ENCODE results near the gene CCDC24. TPM values are rescaled to one million over a fixed set of nuclear protein-coding genes. Genes with fewer than 3 reads are reported as not detected.
A peak's percentile ranks its signal among the peaks of the same experiment; 100 is the strongest.

The CCDC24 gene
- total and polyA plus RNA-seq, 2 of the 13 experiments (the other 11 are each of a cell fraction or from before 2014, with no cell fraction given) = 1.4 to 2.9 TPM

DNA sequence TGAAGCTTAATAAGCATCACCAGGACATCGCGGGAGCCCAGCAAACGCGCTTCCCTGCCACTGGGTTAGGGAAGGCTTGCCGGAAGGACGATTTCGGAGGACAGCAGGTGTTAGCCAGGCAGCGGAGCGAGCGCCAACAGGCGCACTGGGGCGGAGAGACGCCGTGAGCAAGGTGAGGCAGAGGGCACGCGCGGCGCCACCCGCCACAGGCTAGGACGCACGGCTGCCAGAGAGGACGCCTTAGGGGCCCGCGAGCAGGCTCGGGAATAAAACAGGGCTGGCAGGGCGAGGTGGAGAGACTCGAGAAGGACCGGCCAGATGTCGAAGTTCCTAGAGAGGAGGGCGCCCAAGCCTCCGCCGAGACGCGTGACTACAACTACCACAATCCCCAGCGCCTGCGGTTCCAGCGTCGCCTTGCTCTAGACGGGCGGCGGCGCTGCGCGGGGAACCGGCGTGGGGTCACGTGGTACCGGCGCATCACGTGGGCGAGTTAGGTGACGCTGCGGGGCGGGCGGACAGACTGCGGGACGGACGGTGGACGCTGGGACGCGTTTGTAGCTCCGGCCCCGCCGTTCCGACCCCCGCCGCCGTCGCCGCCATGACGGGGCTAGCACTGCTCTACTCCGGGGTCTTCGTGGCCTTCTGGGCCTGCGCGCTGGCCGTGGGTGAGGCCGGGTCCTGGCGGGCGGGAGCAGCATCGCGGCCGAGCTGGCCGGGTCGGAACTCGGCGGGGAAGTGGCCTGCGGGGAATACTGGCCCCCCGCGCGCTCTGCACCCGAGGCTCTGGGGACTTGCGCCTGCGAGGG, 16.8 kb upstream of the CCDC24 start, which contains the start of gene ATP6V0B (continued):
- no peak for TF ChIP-seq ZNF839 (CRISPR knock-in tag; IDR thresholded peaks at IDR 0.05; ENCODE audit: borderline replicate concordance)
- TF ChIP-seq, protein P1, sequence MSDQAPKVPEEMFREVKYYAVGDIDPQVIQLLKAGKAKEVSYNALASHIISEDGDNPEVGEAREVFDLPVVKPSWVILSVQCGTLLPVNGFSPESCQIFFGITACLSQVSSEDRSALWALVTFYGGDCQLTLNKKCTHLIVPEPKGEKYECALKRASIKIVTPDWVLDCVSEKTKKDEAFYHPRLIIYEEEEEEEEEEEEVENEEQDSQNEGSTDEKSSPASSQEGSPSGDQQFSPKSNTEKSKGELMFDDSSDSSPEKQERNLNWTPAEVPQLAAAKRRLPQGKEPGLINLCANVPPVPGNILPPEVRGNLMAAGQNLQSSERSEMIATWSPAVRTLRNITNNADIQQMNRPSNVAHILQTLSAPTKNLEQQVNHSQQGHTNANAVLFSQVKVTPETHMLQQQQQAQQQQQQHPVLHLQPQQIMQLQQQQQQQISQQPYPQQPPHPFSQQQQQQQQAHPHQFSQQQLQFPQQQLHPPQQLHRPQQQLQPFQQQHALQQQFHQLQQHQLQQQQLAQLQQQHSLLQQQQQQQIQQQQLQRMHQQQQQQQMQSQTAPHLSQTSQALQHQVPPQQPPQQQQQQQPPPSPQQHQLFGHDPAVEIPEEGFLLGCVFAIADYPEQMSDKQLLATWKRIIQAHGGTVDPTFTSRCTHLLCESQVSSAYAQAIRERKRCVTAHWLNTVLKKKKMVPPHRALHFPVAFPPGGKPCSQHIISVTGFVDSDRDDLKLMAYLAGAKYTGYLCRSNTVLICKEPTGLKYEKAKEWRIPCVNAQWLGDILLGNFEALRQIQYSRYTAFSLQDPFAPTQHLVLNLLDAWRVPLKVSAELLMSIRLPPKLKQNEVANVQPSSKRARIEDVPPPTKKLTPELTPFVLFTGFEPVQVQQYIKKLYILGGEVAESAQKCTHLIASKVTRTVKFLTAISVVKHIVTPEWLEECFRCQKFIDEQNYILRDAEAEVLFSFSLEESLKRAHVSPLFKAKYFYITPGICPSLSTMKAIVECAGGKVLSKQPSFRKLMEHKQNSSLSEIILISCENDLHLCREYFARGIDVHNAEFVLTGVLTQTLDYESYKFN (CRISPR knock-in tag; conservative IDR thresholded peaks at IDR 0.05) = peak; percentile 10; the same call in 1 of the 2 replicates
- TF ChIP-seq ZIK1 (CRISPR knock-in tag; IDR thresholded peaks at IDR 0.05; ENCODE audit: borderline replicate concordance, low read depth) = peak; percentile 65; the same call in 1 of the 2 replicates
- TF ChIP-seq, protein P2, sequence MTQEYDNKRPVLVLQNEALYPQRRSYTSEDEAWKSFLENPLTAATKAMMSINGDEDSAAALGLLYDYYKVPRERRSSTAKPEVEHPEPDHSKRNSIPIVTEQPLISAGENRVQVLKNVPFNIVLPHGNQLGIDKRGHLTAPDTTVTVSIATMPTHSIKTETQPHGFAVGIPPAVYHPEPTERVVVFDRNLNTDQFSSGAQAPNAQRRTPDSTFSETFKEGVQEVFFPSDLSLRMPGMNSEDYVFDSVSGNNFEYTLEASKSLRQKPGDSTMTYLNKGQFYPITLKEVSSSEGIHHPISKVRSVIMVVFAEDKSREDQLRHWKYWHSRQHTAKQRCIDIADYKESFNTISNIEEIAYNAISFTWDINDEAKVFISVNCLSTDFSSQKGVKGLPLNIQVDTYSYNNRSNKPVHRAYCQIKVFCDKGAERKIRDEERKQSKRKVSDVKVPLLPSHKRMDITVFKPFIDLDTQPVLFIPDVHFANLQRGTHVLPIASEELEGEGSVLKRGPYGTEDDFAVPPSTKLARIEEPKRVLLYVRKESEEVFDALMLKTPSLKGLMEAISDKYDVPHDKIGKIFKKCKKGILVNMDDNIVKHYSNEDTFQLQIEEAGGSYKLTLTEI (CRISPR knock-in tag; conservative IDR thresholded peaks at IDR 0.05) = no peak
- TF ChIP-seq GABPB1 (CRISPR knock-in tag; IDR thresholded peaks at IDR 0.05) = peak; percentile 92
- TF ChIP-seq, protein P3, sequence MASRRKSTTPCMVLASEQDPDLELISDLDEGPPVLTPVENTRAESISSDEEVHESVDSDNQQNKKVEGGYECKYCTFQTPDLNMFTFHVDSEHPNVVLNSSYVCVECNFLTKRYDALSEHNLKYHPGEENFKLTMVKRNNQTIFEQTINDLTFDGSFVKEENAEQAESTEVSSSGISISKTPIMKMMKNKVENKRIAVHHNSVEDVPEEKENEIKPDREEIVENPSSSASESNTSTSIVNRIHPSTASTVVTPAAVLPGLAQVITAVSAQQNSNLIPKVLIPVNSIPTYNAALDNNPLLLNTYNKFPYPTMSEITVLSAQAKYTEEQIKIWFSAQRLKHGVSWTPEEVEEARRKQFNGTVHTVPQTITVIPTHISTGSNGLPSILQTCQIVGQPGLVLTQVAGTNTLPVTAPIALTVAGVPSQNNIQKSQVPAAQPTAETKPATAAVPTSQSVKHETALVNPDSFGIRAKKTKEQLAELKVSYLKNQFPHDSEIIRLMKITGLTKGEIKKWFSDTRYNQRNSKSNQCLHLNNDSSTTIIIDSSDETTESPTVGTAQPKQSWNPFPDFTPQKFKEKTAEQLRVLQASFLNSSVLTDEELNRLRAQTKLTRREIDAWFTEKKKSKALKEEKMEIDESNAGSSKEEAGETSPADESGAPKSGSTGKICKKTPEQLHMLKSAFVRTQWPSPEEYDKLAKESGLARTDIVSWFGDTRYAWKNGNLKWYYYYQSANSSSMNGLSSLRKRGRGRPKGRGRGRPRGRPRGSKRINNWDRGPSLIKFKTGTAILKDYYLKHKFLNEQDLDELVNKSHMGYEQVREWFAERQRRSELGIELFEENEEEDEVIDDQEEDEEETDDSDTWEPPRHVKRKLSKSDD (CRISPR knock-in tag; IDR thresholded peaks at IDR 0.05; ENCODE audit: low read depth) = peak; percentile 76
- no peak for TF ChIP-seq ZNF264 (CRISPR knock-in tag; IDR thresholded peaks at IDR 0.05)
- TF ChIP-seq, protein P4, sequence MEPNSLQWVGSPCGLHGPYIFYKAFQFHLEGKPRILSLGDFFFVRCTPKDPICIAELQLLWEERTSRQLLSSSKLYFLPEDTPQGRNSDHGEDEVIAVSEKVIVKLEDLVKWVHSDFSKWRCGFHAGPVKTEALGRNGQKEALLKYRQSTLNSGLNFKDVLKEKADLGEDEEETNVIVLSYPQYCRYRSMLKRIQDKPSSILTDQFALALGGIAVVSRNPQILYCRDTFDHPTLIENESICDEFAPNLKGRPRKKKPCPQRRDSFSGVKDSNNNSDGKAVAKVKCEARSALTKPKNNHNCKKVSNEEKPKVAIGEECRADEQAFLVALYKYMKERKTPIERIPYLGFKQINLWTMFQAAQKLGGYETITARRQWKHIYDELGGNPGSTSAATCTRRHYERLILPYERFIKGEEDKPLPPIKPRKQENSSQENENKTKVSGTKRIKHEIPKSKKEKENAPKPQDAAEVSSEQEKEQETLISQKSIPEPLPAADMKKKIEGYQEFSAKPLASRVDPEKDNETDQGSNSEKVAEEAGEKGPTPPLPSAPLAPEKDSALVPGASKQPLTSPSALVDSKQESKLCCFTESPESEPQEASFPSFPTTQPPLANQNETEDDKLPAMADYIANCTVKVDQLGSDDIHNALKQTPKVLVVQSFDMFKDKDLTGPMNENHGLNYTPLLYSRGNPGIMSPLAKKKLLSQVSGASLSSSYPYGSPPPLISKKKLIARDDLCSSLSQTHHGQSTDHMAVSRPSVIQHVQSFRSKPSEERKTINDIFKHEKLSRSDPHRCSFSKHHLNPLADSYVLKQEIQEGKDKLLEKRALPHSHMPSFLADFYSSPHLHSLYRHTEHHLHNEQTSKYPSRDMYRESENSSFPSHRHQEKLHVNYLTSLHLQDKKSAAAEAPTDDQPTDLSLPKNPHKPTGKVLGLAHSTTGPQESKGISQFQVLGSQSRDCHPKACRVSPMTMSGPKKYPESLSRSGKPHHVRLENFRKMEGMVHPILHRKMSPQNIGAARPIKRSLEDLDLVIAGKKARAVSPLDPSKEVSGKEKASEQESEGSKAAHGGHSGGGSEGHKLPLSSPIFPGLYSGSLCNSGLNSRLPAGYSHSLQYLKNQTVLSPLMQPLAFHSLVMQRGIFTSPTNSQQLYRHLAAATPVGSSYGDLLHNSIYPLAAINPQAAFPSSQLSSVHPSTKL (CRISPR knock-in tag; IDR thresholded peaks at IDR 0.05) = no peak
- 0 out of 2 replicates have a peak, but pooled peaks have one; percentile 24 for TF ChIP-seq ZSCAN25 (CRISPR knock-in tag; IDR thresholded peaks at IDR 0.05)
- TF ChIP-seq ZNF878 (CRISPR knock-in tag; IDR thresholded peaks at IDR 0.05) = no peak; the same call in 1 of the 2 replicates
- TF ChIP-seq NFKB2 (CRISPR knock-in tag; IDR thresholded peaks at IDR 0.05; ENCODE audit: borderline replicate concordance) = peak; percentile 65; the same call in 1 of the 2 replicates
- no peak for TF ChIP-seq ZSCAN20 (CRISPR knock-in tag; IDR thresholded peaks at IDR 0.05; ENCODE audit: borderline replicate concordance)
- 0 out of 2 replicates have a peak, but pooled peaks have one; percentile 24 for TF ChIP-seq MTA1 (CRISPR knock-in tag; IDR thresholded peaks at IDR 0.05; ENCODE audit: borderline replicate concordance)
- TF ChIP-seq KDM5B (CRISPR knock-in tag; IDR thresholded peaks at IDR 0.05; ENCODE audit: borderline replicate concordance) = no peak
- TF ChIP-seq ZNF546 (CRISPR knock-in tag; conservative IDR thresholded peaks at IDR 0.05) = peak; percentile 59; the same call in 1 of the 2 replicates

Measured in HepG2 (cell line).